Caco-2 (cell line): Measurements from ENCODE around the gene HDAC10. TPM values are rescaled to one million over a fixed set of nuclear protein-coding genes. Genes with fewer than 3 reads are reported as not detected.

Experiments used
- BruUV-seq: library from RNA; stranded (reverse); fragments of 400-500 nt; replicated peaks from 2 replicates; lab custom pipeline; 2021; lab: Mats Ljungman, UMichigan
- CTCF ChIA-PET: fragments of 300-600 bp; sonication (Branson Sonifier 250); formaldehyde crosslinking; loops from one replicate; lab custom pipeline; 2022; ENCODE audit warnings: antibody characterized with exemption; lab: Charles Lee
- POLR2A ChIA-PET: fragments of 300-600 bp; sonication (Branson Sonifier 250); formaldehyde crosslinking; loops from one replicate; lab custom pipeline; 2022; ENCODE audit warnings: antibody characterized with exemption; lab: Charles Lee
- DNase-seq, 2 experiments: peaks; one replicate each; pipeline versions ENCODE4 v3.0.0 to v3.0.0-alpha.2; 2020 to 2022
- H3K27me3 ChIP-seq: replicated peaks from 2 replicates; pipeline ENCODE4 v1.6.0; 2011; ENCODE audit warnings: low read length; ENCODE audit not compliant: control insufficient read depth, insufficient read depth
- H3K36me3 ChIP-seq: 2 replicates; pipeline ENCODE4 v1.5.1; 2011; ENCODE audit warnings: low read length; ENCODE audit not compliant: control insufficient read depth, insufficient read depth
- H3K4me1 ChIP-seq: fragments of 250-450 bp; sonication (Bioruptor Pico); 2 replicates; pipeline ENCODE4 v1.5.1; 2020; ENCODE audit warnings: mild to moderate bottlenecking
- H3K4me3 ChIP-seq: 2 replicates; pipeline ENCODE4 v1.5.1; 2011; ENCODE audit warnings: low read depth, mild to moderate bottlenecking, control low read depth, low read length
- H3K9me3 ChIP-seq: fragments of 250-450 bp; sonication (Bioruptor Pico); 2 replicates; pipeline ENCODE4 v1.5.1; 2020; ENCODE audit warnings: mild to moderate bottlenecking, moderate library complexity
- H3K27ac Mint-ChIP-seq: one replicate; pipeline ENCODE4 v1.8.0; 2022; ENCODE audit warnings: mixed read lengths; ENCODE audit not compliant: unreplicated experiment
- H3K27me3 Mint-ChIP-seq: one replicate; pipeline ENCODE4 v1.8.0; 2022; ENCODE audit warnings: mixed read lengths; ENCODE audit not compliant: insufficient read depth, unreplicated experiment
- H3K36me3 Mint-ChIP-seq: one replicate; pipeline ENCODE4 v1.8.0; 2022; ENCODE audit warnings: mild to moderate bottlenecking, mixed read lengths; ENCODE audit not compliant: insufficient read depth, unreplicated experiment
- H3K4me1 Mint-ChIP-seq: one replicate; pipeline ENCODE4 v1.8.0; 2022; ENCODE audit warnings: low read depth, mixed read lengths; ENCODE audit not compliant: unreplicated experiment
- H3K4me3 Mint-ChIP-seq: one replicate; pipeline ENCODE4 v1.8.0; 2022; ENCODE audit warnings: mild to moderate bottlenecking, moderate library complexity, mixed read lengths; ENCODE audit not compliant: unreplicated experiment
- H3K9me3 Mint-ChIP-seq: one replicate; pipeline ENCODE4 v1.8.0; 2022; ENCODE audit warnings: mixed read lengths; ENCODE audit not compliant: unreplicated experiment
- intact Hi-C: fragments of 100-400 bp; cut with micrococcal nuclease; formaldehyde crosslinking; loops from one replicate; pipeline ENCODE4 v1.10.0; 2022; ENCODE audit not compliant: unreplicated experiment
- total RNA-seq: library from RNA; stranded (reverse); gene quantifications from 2 replicates; pipeline ENCODE4 v1.2.3, GENCODE V29; 2022
- TF ChIP-seq, protein P1 (sequence below), 2 experiments: fragments of 200-600 bp in 1 of 2; IDR thresholded peaks; 1 replicate in 1 of 2; 2 replicates in 1 of 2; pipeline versions ENCODE4 v1.5.1 to v1.8.0; 2011 to 2022; ENCODE audit warnings: antibody characterized with exemption in 1 of 2, control low read depth in 1 of 2, inconsistent platforms in 1 of 2, low read depth in 1 of 2, low read length in 1 of 2, mild to moderate bottlenecking in 1 of 2, moderate library complexity in 1 of 2; ENCODE audit not compliant: insufficient read depth in 1 of 2, severe bottlenecking in 1 of 2, unreplicated experiment in 1 of 2

Gene HDAC10
- total RNA-seq, 1 experiment from 2014 or later, result 63.5 TPM

GRCh38 chr22:50204571-50204970, 46.5 kb downstream of the HDAC10 start:
- BruUV-seq, result no TSS peak
- TF ChIP-seq, protein P1, sequence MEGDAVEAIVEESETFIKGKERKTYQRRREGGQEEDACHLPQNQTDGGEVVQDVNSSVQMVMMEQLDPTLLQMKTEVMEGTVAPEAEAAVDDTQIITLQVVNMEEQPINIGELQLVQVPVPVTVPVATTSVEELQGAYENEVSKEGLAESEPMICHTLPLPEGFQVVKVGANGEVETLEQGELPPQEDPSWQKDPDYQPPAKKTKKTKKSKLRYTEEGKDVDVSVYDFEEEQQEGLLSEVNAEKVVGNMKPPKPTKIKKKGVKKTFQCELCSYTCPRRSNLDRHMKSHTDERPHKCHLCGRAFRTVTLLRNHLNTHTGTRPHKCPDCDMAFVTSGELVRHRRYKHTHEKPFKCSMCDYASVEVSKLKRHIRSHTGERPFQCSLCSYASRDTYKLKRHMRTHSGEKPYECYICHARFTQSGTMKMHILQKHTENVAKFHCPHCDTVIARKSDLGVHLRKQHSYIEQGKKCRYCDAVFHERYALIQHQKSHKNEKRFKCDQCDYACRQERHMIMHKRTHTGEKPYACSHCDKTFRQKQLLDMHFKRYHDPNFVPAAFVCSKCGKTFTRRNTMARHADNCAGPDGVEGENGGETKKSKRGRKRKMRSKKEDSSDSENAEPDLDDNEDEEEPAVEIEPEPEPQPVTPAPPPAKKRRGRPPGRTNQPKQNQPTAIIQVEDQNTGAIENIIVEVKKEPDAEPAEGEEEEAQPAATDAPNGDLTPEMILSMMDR (IDR thresholded peaks at IDR 0.05; ENCODE audit: insufficient read depth in 1 of 2, low read depth in 1 of 2, low read length in 1 of 2, severe bottlenecking in 1 of 2, unreplicated experiment in 1 of 2), result no peak
- no peak for DNase-seq
- H3K36me3 ChIP-seq, result no peaks in the 10 kb centered on the region
- intact Hi-C loops, result no loop called here
- Mint-ChIP-seq H3K4me3 (no peak overlapping the region), H3K27ac (no peak overlapping the region), H3K36me3 (peaks cover 29% of the 10 kb centered on the region), H3K27me3 (no peaks in the 10 kb centered on the region), H3K9me3 (no peaks in the 10 kb centered on the region), H3K4me1 (peaks cover 13% of the 10 kb centered on the region)
- CTCF ChIA-PET, result no interaction called here
- no peaks in the 10 kb centered on the region for H3K9me3 ChIP-seq
- H3K4me1 ChIP-seq, result peaks cover 4% of the 10 kb centered on the region
- POLR2A ChIA-PET, result no interaction called here
- no peaks in the 10 kb centered on the region for H3K27me3 ChIP-seq
- no peak overlapping the region for H3K4me3 ChIP-seq

DNA sequence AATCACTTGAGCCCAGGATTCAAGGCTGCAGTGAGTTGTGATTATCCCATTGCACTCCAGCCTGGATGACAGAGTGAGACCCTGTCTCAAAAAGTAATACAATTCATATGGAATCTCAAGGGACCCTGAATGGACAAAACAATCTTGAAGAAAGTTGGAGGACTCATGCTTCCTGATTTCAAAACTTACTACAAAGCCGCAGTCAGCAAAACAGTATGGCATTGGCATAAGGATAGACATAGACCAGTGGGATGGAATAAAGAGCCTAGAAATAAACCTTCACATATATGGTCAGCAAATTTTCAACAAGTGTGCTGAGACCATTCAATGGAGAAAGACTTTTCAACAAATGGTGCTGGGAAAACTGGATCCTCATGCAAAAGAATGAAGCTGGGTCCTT, 47.8 kb downstream of the HDAC10 start:
- ChIA-PET POLR2A (no interaction called here), CTCF (no interaction called here)
- H3K4me3 Mint-ChIP-seq, result no peak overlapping the region
- no peaks in the 10 kb centered on the region for H3K27me3 Mint-ChIP-seq
- H3K4me3 ChIP-seq, result no peak overlapping the region
- DNase-seq, result no peak
- peaks cover 13% of the 10 kb centered on the region for H3K4me1 Mint-ChIP-seq
- H3K36me3 ChIP-seq, result no peaks in the 10 kb centered on the region
- no peaks in the 10 kb centered on the region for H3K9me3 Mint-ChIP-seq
- no TSS peak for BruUV-seq
- H3K9me3 ChIP-seq, result no peaks in the 10 kb centered on the region
- H3K27ac Mint-ChIP-seq, result no peak overlapping the region
- intact Hi-C loops, result no loop called here
- TF ChIP-seq, protein P1 (IDR thresholded peaks at IDR 0.05; ENCODE audit: insufficient read depth in 1 of 2, low read depth in 1 of 2, low read length in 1 of 2, severe bottlenecking in 1 of 2, unreplicated experiment in 1 of 2), result no peak
- peaks cover 4% of the 10 kb centered on the region for H3K4me1 ChIP-seq
- peaks cover 27% of the 10 kb centered on the region for H3K36me3 Mint-ChIP-seq
- H3K27me3 ChIP-seq, result no peaks in the 10 kb centered on the region

- H3K9me3 Mint-ChIP-seq, result no peaks in the 10 kb centered on the region
- H3K27me3 ChIP-seq, result no peaks in the 10 kb centered on the region
- ChIA-PET CTCF (no interaction called here), POLR2A (no interaction called here)
- no peaks in the 10 kb centered on the region for H3K27me3 Mint-ChIP-seq
- TF ChIP-seq, protein P1 (IDR thresholded peaks at IDR 0.05; ENCODE audit: insufficient read depth in 1 of 2, low read depth in 1 of 2, low read length in 1 of 2, severe bottlenecking in 1 of 2, unreplicated experiment in 1 of 2), result no peak
- BruUV-seq, result no TSS peak
- DNase-seq, result no peak
- H3K27ac Mint-ChIP-seq, result peak overlapping the region; percentile 71
- H3K4me3 Mint-ChIP-seq, result peak overlapping the region; percentile 85
- peak overlapping the region; percentile 79 for H3K4me3 ChIP-seq
- peaks cover 23% of the 10 kb centered on the region for H3K36me3 Mint-ChIP-seq
- intact Hi-C loops, result no loop called here
- no peaks in the 10 kb centered on the region for H3K36me3 ChIP-seq
- peaks cover 4% of the 10 kb centered on the region for H3K4me1 ChIP-seq
- H3K4me1 Mint-ChIP-seq, result peaks cover 13% of the 10 kb centered on the region
- H3K9me3 ChIP-seq, result no peaks in the 10 kb centered on the region
Observed at GRCh38 chr22:50202130-50202666, 48.9 kb downstream of the HDAC10 start.
